Measurements from ENCODE around the gene MGAT5.
"Not testable (repeated sequence)": the region's sequence is repeated elsewhere in the genome, so short reads cannot be mapped to it uniquely, and the experiment has no call there.

Gene MGAT5

GRCh38 chr2:134454426-134454825, 200.6 kb downstream of the MGAT5 start:
- DNase-seq, result no peak

- no peak for DNase-seq
Observed at GRCh38 chr2:134454931-134455330, 201.1 kb downstream of the MGAT5 start.

- DNase-seq, result no peak
Observed at GRCh38 chr2:134455426-134455825, 201.6 kb downstream of the MGAT5 start.

- no peak for DNase-seq
Observed at GRCh38 chr2:134457353-134457752, 203.5 kb downstream of the MGAT5 start.

GRCh38 chr2:134457765-134458472, 204.0 kb downstream of the MGAT5 start:
- DNase-seq, result no peak

- no peak for DNase-seq
Observed at GRCh38 chr2:134458473-134458853, 204.6 kb downstream of the MGAT5 start.

GRCh38 chr2:134458950-134459349, 205.1 kb downstream of the MGAT5 start:
- DNase-seq, result no peak

- DNase-seq, result no peak
Observed at GRCh38 chr2:134459706-134460406, 206.0 kb downstream of the MGAT5 start.

GRCh38 chr2:134460583-134460998, 206.7 kb downstream of the MGAT5 start:
- peak; percentile 37 for DNase-seq

- no peak for DNase-seq
Observed at GRCh38 chr2:134461511-134461910, 207.6 kb downstream of the MGAT5 start.

GRCh38 chr2:134462275-134462674, 208.4 kb downstream of the MGAT5 start:
- DNase-seq, result no peak

GRCh38 chr2:134462791-134463698, 209.2 kb downstream of the MGAT5 start:
- DNase-seq, result no peak

- DNase-seq, result no peak
Observed at GRCh38 chr2:134463699-134464022, 209.8 kb downstream of the MGAT5 start.

- no peak for DNase-seq
Observed at GRCh38 chr2:134465228-134466105, 211.6 kb downstream of the MGAT5 start.

GRCh38 chr2:134466141-134466540, 212.3 kb downstream of the MGAT5 start:
- DNase-seq, result peak; percentile 49

GRCh38 chr2:134468164-134468563, 214.3 kb downstream of the MGAT5 start:
- DNase-seq, result no peak

GRCh38 chr2:134468776-134469175, 214.9 kb downstream of the MGAT5 start:
- no peak for DNase-seq

- DNase-seq, result no peak
Observed at GRCh38 chr2:134469516-134470115, 215.7 kb downstream of the MGAT5 start.

- DNase-seq, result no peak
Observed at GRCh38 chr2:134470561-134471168, 216.8 kb downstream of the MGAT5 start.

GRCh38 chr2:134476982-134477381, 223.1 kb downstream of the MGAT5 start:
- DNase-seq, result not testable (repeated sequence)

GRCh38 chr2:134479696-134480330, 225.9 kb downstream of the MGAT5 start:
- DNase-seq, result no peak
